ENCODE results near the gene C2CD5. TPM values are rescaled to one million over a fixed set of nuclear protein-coding genes. Genes with fewer than 3 reads are reported as not detected.

The C2CD5 gene
- polyA plus RNA-seq, 1 of the 3 experiments (the other 2 are of a cell fraction): 9.2 TPM

DNA sequence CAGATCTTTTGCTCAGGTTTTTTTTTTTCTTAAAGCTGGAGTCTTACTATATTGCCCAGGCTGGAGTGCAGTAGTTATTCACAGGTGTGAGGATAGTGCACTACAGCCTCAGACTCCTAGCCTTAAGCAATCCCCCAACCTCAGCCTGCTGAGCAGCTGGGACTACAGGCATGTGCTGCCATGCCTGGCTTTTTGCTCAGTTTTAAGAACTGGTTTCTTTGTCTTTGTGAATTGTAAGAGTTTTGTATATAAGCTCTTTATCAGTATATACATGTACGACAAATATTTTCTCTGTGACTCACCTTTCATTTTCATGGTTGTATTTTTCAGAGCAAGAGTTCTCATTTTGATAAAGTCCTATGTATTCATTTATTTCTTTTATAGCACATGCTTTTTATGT, 33.3 kb upstream of the C2CD5 start (continued):
- TF ChIP-seq, protein P1, sequence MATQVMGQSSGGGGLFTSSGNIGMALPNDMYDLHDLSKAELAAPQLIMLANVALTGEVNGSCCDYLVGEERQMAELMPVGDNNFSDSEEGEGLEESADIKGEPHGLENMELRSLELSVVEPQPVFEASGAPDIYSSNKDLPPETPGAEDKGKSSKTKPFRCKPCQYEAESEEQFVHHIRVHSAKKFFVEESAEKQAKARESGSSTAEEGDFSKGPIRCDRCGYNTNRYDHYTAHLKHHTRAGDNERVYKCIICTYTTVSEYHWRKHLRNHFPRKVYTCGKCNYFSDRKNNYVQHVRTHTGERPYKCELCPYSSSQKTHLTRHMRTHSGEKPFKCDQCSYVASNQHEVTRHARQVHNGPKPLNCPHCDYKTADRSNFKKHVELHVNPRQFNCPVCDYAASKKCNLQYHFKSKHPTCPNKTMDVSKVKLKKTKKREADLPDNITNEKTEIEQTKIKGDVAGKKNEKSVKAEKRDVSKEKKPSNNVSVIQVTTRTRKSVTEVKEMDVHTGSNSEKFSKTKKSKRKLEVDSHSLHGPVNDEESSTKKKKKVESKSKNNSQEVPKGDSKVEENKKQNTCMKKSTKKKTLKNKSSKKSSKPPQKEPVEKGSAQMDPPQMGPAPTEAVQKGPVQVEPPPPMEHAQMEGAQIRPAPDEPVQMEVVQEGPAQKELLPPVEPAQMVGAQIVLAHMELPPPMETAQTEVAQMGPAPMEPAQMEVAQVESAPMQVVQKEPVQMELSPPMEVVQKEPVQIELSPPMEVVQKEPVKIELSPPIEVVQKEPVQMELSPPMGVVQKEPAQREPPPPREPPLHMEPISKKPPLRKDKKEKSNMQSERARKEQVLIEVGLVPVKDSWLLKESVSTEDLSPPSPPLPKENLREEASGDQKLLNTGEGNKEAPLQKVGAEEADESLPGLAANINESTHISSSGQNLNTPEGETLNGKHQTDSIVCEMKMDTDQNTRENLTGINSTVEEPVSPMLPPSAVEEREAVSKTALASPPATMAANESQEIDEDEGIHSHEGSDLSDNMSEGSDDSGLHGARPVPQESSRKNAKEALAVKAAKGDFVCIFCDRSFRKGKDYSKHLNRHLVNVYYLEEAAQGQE (IDR thresholded peaks at IDR 0.05; ENCODE audit: low read depth, low read length): no peak
- TF ChIP-seq RFX5 (IDR thresholded peaks at IDR 0.05; ENCODE audit: low read length) (no peak), RCOR1 (IDR thresholded peaks at IDR 0.05; ENCODE audit: low read length) (no peak), NFIC (IDR thresholded peaks at IDR 0.05; ENCODE audit: borderline replicate concordance) (no peak), SIN3A (IDR thresholded peaks at IDR 0.05; ENCODE audit: borderline replicate concordance, low read depth, low read length) (no peak), MEF2A (IDR thresholded peaks at IDR 0.05; ENCODE audit: borderline replicate concordance, low read depth) (no peak), NRF1 (IDR thresholded peaks at IDR 0.05; ENCODE audit: low read depth, low read length) (no peak)

DNA sequence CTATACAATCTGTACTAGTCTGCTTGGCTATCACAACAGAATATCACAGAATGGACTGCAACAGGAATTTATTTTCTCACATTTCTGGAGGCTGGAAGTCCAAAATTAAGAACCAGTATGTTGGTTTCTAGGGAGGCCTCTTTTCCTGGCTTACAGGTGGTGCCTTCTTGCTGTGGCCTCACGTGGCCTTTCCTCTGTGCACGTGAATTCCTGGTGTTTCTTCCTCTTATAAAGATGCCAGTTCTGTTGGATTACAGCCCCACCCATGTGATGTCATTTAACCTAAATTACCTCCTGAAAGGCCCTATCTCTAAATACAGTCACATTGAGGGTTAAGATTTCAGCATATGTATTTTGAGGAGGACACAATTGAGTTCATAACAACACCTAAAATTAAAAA, 32.1 kb upstream of the C2CD5 start:
- Histone ChIP-seq H3K4me3 (ENCODE audit: low read depth in 2 of 2, low read length in 1 of 2) (no peak overlapping the region), H3K4me2 (no peak overlapping the region), H3K9me2 (no peaks in the 10 kb centered on the region), H2AFZ (ENCODE audit: low read depth) (no peak overlapping the region), H3K79me2 (ENCODE audit: insufficient read depth) (no peaks in the 10 kb centered on the region), H3K9ac (no peak overlapping the region), H4K20me1 (ENCODE audit: insufficient read depth) (no peaks in the 10 kb centered on the region), H3K27ac (ENCODE audit: low read depth in 2 of 2, low read length in 1 of 2) (no peak overlapping the region), H3F3A (replicated peaks; ENCODE audit: insufficient read depth) (no peaks in the 10 kb centered on the region), H3K9me3 (no peaks in the 10 kb centered on the region), H3K36me3 (replicated peaks in 1 of 2; ENCODE audit: control insufficient read depth in 1 of 2, insufficient read depth in 2 of 2, low read length in 1 of 2) (no peaks in the 10 kb centered on the region), H3K27me3 (ENCODE audit: insufficient read depth) (no peaks in the 10 kb centered on the region), H3K4me1 (ENCODE audit: control insufficient read depth in 1 of 2, insufficient read depth in 2 of 2, low read depth in 1 of 2, low read length in 1 of 2) (no peaks in the 10 kb centered on the region)
- DNase-seq: no peak
- ChIA-PET POLR2A (no interaction called here), CTCF (interaction anchor here (0.8 kb wide), 1 partner anchor 117 kb away, joined by 4 read pairs; no protein-coding TSS in a partner anchor)
- 64% methylated on average over 2 of the region's 2 CpGs for WGBS (ENCODE audit: low lambda C conversion rate)
- TF ChIP-seq FOXJ3 (CRISPR knock-in tag; IDR thresholded peaks at IDR 0.05): no peak
- TF ChIP-seq RFX5 (IDR thresholded peaks at IDR 0.05; ENCODE audit: low read length): no peak
- TF ChIP-seq TEAD4 (IDR thresholded peaks at IDR 0.05; ENCODE audit: borderline replicate concordance, insufficient read depth): no peak
- no peak for TF ChIP-seq RXRA (IDR thresholded peaks at IDR 0.05; ENCODE audit: borderline replicate concordance, low read depth)
- TF ChIP-seq USF2 (IDR thresholded peaks at IDR 0.05; ENCODE audit: borderline replicate concordance, low read depth, low read length): no peak
- no peak for TF ChIP-seq NFIC (IDR thresholded peaks at IDR 0.05; ENCODE audit: borderline replicate concordance)
- no peak for TF ChIP-seq SMC3 (IDR thresholded peaks at IDR 0.05; ENCODE audit: low read depth, low read length)
- TF ChIP-seq CHD2 (IDR thresholded peaks at IDR 0.05; ENCODE audit: low read length, partially characterized antibody): no peak
- no peak for TF ChIP-seq SIN3A (IDR thresholded peaks at IDR 0.05; ENCODE audit: borderline replicate concordance, low read depth, low read length)

Data from SK-N-SH (cell line).